HG03280 (cell line): ENCODE data around the gene AUTS2.

ENCODE experiments used
- ATAC-seq: cut with Tn5 transposase; IDR thresholded peaks from one replicate; pipeline ENCODE4 v1.9.1; 2021; ENCODE audit warnings: mild to moderate bottlenecking, moderate library complexity; ENCODE audit not compliant: unreplicated experiment

AUTS2 gene

GRCh38 chr7:70596598-70596913, 998.3 kb downstream of the AUTS2 start:
- no peak for ATAC-seq

DNA sequence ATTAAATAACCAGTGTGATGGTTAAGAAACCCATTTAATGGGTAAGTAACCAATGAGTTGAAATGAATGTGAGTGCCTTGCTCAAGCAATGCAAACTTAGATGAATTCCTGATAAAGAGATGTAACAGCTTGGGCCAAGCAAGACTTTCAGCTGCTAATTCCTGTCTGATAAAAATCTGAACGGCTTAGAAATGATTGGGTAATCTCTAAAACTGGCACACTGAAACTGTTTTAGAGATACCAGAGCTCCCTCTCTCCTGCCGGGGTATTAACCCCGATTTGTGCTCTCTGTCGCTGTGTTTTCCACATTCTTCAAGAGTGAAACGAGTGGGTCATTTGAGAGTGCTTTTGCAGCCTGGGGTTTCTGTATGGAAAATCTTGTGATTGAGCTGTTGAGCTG, 998.8 kb downstream of the AUTS2 start:
- ATAC-seq = no peak

DNA sequence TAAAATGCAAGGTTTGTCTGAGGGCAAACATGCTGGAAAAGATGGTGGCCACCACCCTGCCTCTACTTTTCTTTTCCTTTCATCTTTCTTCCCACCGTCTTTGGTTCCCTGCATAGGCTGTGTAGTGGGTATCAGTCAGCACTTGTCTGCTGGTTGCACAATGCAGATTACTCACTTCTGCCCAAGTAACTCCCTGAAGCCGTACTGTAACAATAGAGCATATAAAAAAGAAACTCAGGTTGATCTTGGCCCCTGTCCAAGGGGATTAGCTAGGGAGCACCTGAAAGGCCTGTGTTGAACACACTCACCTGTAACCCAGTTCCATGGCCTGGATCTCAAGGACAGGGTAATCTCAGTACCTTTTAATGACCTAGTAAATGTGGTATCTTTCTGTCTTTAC, 1000.7 kb downstream of the AUTS2 start:
- no peak for ATAC-seq

GRCh38 chr7:70599446-70600190, 1001.3 kb downstream of the AUTS2 start:
- no peak for ATAC-seq

DNA sequence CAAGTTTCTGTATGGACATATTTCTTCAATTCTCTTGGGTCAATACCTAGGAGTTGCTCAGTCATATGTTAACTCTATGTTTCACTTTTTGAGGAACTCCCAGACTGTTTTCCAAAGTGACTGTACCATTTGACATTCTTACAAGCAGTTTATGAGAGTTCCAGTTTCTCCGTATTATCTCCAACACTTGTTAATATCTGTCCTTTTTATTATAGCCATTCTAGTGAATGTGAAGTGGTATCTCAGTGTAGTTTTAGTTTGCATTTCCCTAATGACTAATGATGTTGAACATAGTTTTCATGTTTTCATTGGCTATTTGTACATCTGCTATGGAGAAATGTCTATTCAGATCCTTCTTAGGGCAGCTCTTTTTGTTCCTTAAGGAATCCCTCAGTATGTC, 1002.7 kb downstream of the AUTS2 start:
- ATAC-seq = no peak

GRCh38 chr7:70602117-70602516, 1003.8 kb downstream of the AUTS2 start:
- no peak for ATAC-seq

GRCh38 chr7:70607281-70607680, 1009.0 kb downstream of the AUTS2 start:
- no peak for ATAC-seq

DNA sequence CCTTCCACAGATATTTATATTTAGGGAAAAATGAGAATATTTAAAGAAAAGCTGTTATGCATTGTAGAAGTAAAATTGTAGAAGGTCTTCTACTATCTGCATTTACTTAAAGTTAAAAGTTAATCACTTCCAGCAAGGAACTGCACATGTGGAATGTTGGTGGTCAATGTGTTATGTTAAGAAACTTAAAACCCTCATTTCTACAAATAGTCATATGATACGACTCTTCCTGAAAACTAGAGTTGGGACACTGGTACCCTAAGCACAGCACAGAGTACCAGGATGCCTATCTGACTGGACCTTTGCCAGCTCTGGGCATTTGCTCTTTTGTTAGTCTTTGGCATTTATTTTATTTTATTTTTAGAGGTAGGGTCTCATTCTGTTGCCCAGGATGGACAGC, 1009.5 kb downstream of the AUTS2 start:
- ATAC-seq = no peak

DNA sequence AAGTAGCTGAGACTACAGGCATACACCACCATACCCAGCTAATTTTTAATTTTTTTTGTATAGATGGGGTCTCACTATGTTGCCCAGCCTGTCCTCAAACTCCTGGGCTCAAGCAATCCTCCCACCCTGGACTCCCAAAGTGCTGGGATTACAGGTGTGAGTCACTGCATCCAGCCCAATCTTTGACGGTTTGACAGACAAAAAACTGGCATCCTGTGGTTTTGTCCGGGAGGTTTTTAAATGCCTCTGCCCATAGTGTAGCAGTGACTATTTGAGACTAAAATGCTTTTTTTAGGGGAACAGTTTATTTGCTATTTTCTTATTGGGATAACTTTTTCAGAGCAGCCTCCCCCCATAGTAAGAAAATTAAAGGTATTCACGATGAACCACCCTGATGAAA, 1010.0 kb downstream of the AUTS2 start:
- no peak for ATAC-seq

- no peak for ATAC-seq
These were observed 1014.5 kb downstream of the AUTS2 start for GRCh38 chr7:70612811-70613210.

DNA sequence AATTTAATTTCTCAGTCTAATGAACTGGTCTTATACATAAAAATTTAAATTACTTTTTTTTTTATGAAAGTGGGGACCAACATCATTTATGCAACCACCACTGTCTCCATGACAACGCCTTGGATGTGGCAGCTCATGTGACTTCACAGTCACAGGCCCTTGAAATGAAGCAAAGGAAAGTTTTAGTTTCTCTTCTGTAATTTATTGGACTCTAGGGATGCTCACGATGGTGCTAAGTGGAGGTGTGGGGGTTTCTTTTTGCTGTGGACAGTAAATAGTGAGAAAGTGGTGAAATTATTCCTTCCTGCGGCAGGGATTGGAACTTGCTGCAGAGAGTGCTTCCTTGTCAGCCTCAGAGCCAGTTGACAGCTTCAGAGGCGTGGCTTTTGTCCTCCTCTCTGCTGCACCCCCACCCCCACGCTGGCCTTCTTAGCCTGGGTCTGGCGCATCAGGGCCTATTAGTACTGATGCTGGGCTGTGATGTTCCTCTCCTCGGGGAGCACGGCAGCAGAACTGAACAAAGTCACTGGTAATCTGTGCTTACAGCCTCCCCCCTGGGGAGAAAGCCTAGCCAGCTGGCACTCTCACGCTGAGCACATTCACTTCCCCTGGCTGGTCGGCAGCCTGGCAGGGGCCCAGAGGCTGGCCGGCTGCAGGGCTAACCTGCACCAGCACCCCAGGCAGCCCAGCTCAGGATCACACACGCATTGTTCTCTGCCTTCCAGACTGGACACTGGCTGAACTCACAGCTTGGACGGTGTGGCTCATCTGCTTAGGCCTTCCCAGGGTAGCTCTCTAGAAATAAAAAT, 1016.2 kb downstream of the AUTS2 start:
- no peak for ATAC-seq

DNA sequence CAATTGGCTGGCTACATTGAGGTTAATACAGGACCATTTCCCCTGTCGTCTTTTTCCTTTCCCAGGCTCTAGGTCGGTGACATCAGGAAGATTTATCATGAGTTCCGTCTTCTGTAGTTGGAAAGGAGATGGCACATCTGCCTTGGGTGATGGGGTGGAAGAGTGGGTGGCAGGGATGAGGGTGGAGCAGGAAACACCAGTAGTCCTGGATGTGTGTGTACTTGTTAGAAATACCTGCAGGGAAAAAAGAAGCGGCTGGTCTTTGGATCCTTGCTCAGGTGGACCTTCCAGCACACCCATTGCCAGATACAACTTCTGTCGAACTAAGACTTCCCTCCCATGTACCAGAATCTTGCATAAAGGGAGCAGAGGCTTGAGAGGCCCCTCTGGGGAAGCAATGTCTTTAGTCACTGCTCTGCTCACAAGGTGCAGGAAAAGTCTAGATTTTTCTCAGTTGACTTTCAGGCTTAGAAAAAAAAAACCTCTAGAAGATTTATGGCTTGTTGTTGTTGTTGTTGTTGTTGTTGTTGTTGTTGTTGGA, 1016.9 kb downstream of the AUTS2 start:
- no peak for ATAC-seq

DNA sequence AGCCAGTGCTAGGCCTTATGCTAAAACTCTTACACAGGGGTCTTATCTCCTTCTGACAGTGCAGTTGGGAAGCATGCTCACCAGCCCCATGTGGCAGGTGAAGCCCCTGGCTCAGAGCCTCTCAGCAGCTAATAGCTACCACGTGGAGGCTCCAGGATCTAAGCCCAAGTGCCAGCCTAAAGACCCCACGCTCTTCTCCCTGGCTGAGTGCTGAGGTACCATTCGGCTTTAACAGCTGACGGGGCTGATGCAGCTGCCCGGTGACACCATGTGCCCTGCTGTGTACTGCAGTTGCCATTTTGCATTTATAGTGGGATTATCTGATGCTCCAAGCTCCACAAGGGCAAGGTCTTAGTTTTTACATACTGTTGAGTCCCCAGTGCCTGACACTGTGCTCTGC, 1017.9 kb downstream of the AUTS2 start:
- no peak for ATAC-seq

GRCh38 chr7:70616821-70617220, 1018.5 kb downstream of the AUTS2 start:
- no peak for ATAC-seq

DNA sequence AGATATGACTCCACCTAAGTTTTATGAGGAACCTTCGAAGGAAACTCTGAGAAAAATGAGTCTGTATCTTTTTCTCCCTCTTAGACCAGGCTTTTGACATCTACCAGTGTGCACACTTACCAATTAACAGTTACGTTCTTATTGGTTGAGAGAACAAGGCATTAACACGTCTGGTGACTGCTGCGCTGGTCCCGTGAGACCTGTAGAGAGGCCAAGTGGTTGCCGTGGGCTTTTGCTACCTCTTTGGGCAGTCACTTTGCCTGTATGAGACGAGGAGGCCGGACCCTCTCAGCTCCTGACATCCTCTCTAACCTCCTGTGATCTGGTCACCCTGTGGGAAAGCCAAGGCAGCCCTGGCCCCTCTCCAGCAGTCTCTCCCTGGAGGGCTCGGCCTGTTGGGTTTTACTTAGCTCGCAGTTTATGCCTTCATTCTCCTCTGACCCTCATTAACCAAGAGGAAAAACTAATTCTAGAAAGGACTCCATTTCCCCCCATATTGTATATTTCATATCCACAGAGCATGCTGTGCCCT, 1019.8 kb downstream of the AUTS2 start:
- ATAC-seq = no peak

DNA sequence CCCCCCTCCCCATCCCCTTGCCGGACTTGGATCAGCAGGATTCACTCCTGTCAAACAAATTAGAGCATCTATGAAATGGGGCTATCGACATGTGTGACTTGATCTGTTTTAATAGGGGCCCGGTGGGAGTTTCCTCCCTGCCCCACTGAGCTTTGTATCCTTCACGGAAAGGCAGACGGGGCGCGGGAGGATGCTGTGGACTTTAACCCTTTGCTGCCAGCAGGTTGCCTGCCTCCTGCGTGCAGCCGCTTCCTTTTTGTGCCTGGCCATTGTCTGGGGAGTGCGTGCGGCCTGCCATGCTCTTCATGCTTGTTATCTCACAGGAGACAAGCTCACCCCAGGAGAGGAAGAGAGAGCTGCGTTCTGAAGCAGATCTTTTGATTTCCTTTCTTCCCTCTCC, 1020.9 kb downstream of the AUTS2 start:
- ATAC-seq = no peak

- no peak for ATAC-seq
These were observed 1021.4 kb downstream of the AUTS2 start for GRCh38 chr7:70619659-70620058.

- ATAC-seq = no peak
These were observed 1022.2 kb downstream of the AUTS2 start for GRCh38 chr7:70620333-70621055.

GRCh38 chr7:70621954-70622600, 1023.8 kb downstream of the AUTS2 start:
- no peak for ATAC-seq

DNA sequence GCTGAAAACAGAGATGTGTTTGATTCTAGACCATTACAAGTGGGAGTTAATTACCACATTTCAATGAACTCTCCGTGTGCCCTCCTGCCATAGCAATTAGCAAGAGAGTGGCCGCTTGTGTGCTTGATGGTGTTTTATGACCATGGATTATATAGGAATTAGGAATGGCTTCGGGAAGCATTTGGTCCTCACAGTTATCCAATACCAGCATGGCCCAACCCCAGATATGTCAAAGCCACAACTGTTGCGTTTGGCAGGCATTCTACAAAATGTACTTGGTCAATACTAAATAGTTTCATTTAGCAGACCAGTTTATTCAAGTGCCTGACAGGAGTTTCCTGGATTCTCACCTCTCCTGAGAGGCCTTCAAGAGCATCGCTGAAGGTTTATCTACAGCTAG, 1024.7 kb downstream of the AUTS2 start:
- no peak for ATAC-seq
